K562 (cell line): Measurements from ENCODE around the gene LRP4. TPM values are rescaled to one million over a fixed set of nuclear protein-coding genes. Genes with fewer than 3 reads are reported as not detected.
A peak's percentile ranks its signal among the peaks of the same experiment; 100 is the strongest.

ENCODE experiments used
- ATAC-seq: fragments of 200-7000 bp; cut with Tn5 transposase; 3 replicates; pipeline ENCODE4 v1.9.1; 2020; ENCODE audit warnings: moderate library complexity
- BruUV-seq: library from RNA; stranded (reverse); fragments of 400-500 nt; replicated peaks from 2 replicates; lab custom pipeline; 2021; lab: Mats Ljungman, UMichigan
- CTCF ChIA-PET: fragments of 300-600 bp; formaldehyde crosslinking; extraction: SDS; loops from one replicate; lab custom pipeline; 2021; ENCODE audit warnings: low intra/inter-chr PET ratio; lab: Yijun Ruan, JAX
- POLR2A ChIA-PET: fragments of 300-600, 350-650 bp; sonication (Branson Sonifier 250); formaldehyde crosslinking; extraction: SDS; loops from one replicate; lab custom pipeline; 2021; ENCODE audit warnings: antibody characterized with exemption, inconsistent platforms; lab: Yijun Ruan, JAX
- DNase-seq, 4 experiments: peaks; one replicate each; pipeline versions ENCODE4 v3.0.0 to v3.0.0-alpha.2; 2011 to 2018; ENCODE audit warnings: low spot score in 3 of 4, mixed read lengths in 3 of 4; ENCODE audit errors: extremely low read depth in 1 of 4
- FAIRE-seq: peaks from 2 replicates; lab custom pipeline; 2011; peaks lifted over from hg19 to GRCh38; lab: Jason Lieb, UNC
- H2AFZ ChIP-seq: 2 replicates; pipeline ENCODE4 v1.6.0; 2011; ENCODE audit warnings: low read depth, low read length, control low read depth, inconsistent platforms
- H3K27ac ChIP-seq: fragments of 200-600 bp; 3 replicates; pipeline ENCODE4 v1.8.0; 2011; ENCODE audit warnings: low read depth, mild to moderate bottlenecking, control low read depth, inconsistent platforms, low read length, moderate library complexity, mixed read lengths; ENCODE audit errors: extremely low read depth
- H3K27me3 ChIP-seq, 2 experiments: fragments of 300-600 bp in 1 of 2; 2 replicates in 1 of 2; 3 replicates in 1 of 2; pipeline versions ENCODE4 v1.6.0 to v1.8.0; 2011; ENCODE audit warnings: inconsistent platforms in 2 of 2, low read length in 2 of 2, mild to moderate bottlenecking in 1 of 2, mixed read lengths in 1 of 2, moderate library complexity in 1 of 2; ENCODE audit not compliant: control insufficient read depth in 2 of 2, insufficient read depth in 2 of 2
- H3K36me3 ChIP-seq: fragments of 300-600 bp; 3 replicates; pipeline ENCODE4 v1.8.0; 2011; ENCODE audit warnings: mild to moderate bottlenecking, low read length, inconsistent platforms; ENCODE audit not compliant: control insufficient read depth, insufficient read depth
- H3K4me1 ChIP-seq, 2 experiments: fragments of 200-600 bp in 1 of 2; replicated peaks in 1 of 2; 2 replicates in 1 of 2; 3 replicates in 1 of 2; pipeline versions ENCODE4 v1.5.1 to v1.8.0; 2011; ENCODE audit warnings: inconsistent platforms in 2 of 2, low read length in 2 of 2, mild to moderate bottlenecking in 1 of 2, mixed read lengths in 1 of 2, moderate library complexity in 1 of 2; ENCODE audit not compliant: control insufficient read depth in 2 of 2, insufficient read depth in 2 of 2
- H3K4me2 ChIP-seq: 2 replicates; pipeline ENCODE4 v1.6.1; 2011; ENCODE audit warnings: low read length, control low read depth, inconsistent platforms, mixed read lengths; ENCODE audit not compliant: insufficient read depth
- H3K4me3 ChIP-seq: fragments of 200-600 bp; sonication (generic), shearing (Covaris generic); 2 replicates; pipeline ENCODE4 v1.5.1; 2016; ENCODE audit warnings: control low read depth, inconsistent platforms
- H3K79me2 ChIP-seq: fragments of 200-600 bp; 3 replicates; pipeline ENCODE4 v1.8.0; 2011; ENCODE audit warnings: low read length, inconsistent platforms; ENCODE audit not compliant: control insufficient read depth, insufficient read depth
- H3K9ac ChIP-seq, 2 experiments: 2 replicates each; pipeline versions ENCODE4 v1.6.0 to v1.6.1; 2011; ENCODE audit warnings: low read depth in 2 of 2, low read length in 2 of 2, control low read depth in 1 of 2, inconsistent platforms in 1 of 2, mild to moderate bottlenecking in 1 of 2, mixed read lengths in 1 of 2; ENCODE audit not compliant: insufficient read depth in 1 of 2
- H3K9me1 ChIP-seq: one replicate; pipeline ENCODE4 v1.6.0; 2011; ENCODE audit warnings: inconsistent platforms, mild to moderate bottlenecking, low read length, moderate library complexity; ENCODE audit not compliant: control insufficient read depth, insufficient read depth
- H3K9me3 ChIP-seq: replicated peaks from 2 replicates; pipeline ENCODE4 v1.5.1; 2011; ENCODE audit warnings: low read depth, low read length, inconsistent platforms; ENCODE audit not compliant: control insufficient read depth, insufficient read depth
- H4K20me1 ChIP-seq: replicated peaks from 2 replicates; pipeline ENCODE4 v1.6.1; 2011; ENCODE audit warnings: low read length, inconsistent platforms, mixed read lengths; ENCODE audit not compliant: control insufficient read depth, insufficient read depth
- ADNP ChIP-seq: fragments of 200-800 bp; sonication (Bioruptor generic); IDR thresholded peaks from 2 replicates; pipeline ENCODE4 v1.6.1; 2016; ENCODE audit warnings: missing genetic modification characterization, missing compliant biosample characterization
- ATF2 ChIP-seq: sonication (generic); formaldehyde crosslinking; IDR thresholded peaks from 2 replicates; pipeline ENCODE4 v1.8.1; 2022; ENCODE audit warnings: missing genetic modification reagents
- BCOR ChIP-seq: fragments of 450-650 bp; IDR thresholded peaks from 2 replicates; pipeline ENCODE4 v1.6.1; 2016
- CHD4 ChIP-seq: fragments of 200-600 bp; sonication (generic); IDR thresholded peaks from 3 replicates; pipeline ENCODE4 v1.6.1; 2012; ENCODE audit warnings: low read depth, mild to moderate bottlenecking, mixed read lengths, low read length, inconsistent platforms; ENCODE audit not compliant: insufficient read depth, insufficient replicate concordance, poor library complexity, severe bottlenecking
- HNRNPUL1 ChIP-seq: fragments of 200-400 bp; formaldehyde crosslinking; IDR thresholded peaks from 2 replicates; pipeline ENCODE4 v1.6.1; 2017; ENCODE audit warnings: low read length
- RBM25 ChIP-seq: fragments of 200-400 bp; formaldehyde crosslinking; IDR thresholded peaks from 2 replicates; pipeline ENCODE4 v1.6.1; 2018; ENCODE audit warnings: low read length, low read depth, moderate library complexity; ENCODE audit not compliant: severe bottlenecking
- SMARCC2 ChIP-seq: fragments of 450-650 bp; IDR thresholded peaks from 2 replicates; pipeline ENCODE4 v1.6.1; 2017; ENCODE audit warnings: antibody characterized with exemption, moderate library complexity, mild to moderate bottlenecking, low read depth
- ZNF121 ChIP-seq: sonication (generic); formaldehyde crosslinking; conservative IDR thresholded peaks from 2 replicates; pipeline ENCODE4 v1.8.0; 2022; ENCODE audit warnings: missing genetic modification reagents
- WGBS: fragments of 100-300 bp; shearing (Covaris generic); methylation state at CpG from one replicate; pipeline ENCODE4 v1.1.6; 2016; ENCODE audit warnings: low coverage, mixed read lengths; ENCODE audit not compliant: insufficient coverage; ENCODE audit errors: missing lambda C conversion rate; 5-methylcytosine and 5-hydroxymethylcytosine counted together
- in situ Hi-C: fragments of 300-500 bp; cut with MboI; formaldehyde crosslinking; loops from 4 replicates; pipeline ENCODE4 v1.15.0; 2018; ENCODE audit warnings: inconsistent platforms, mixed read lengths
- intact Hi-C: fragments of 100-400 bp; cut with micrococcal nuclease; formaldehyde crosslinking; loops from 2 replicates; pipeline ENCODE4 v1.14.2; 2022
- polyA plus RNA-seq, 8 experiments: library from polyadenylated mRNA; depleted of rRNA in 4 of 8; stranded (reverse) in 5 of 8; unstranded in 3 of 8; fragments of >200 nt; fragmentation: Nextera tagmentation in 2 of 8; fragmentation: Illumina TruSeq in 1 of 8; extraction: Ambion mirVana in 2 of 8; extraction: Trizol in 1 of 8; gene quantifications; 2 replicates each; pipeline versions ENCODE4 v1.2.1 to v1.2.3, GENCODE V29; 2011 to 2014; ENCODE audit warnings: inconsistent platforms in 1 of 8, missing spikeins in 1 of 8
- total RNA-seq, 7 experiments: library from RNA; depleted of rRNA in 6 of 7; stranded (reverse); fragments of >200 nt in 6 of 7; fragmentation: Illumina TruSeq in 2 of 7; extraction: Trizol in 2 of 7; gene quantifications; 2 replicates each; pipeline versions ENCODE4 v1.2.1 to v1.2.3, GENCODE V29; 2011 to 2021; ENCODE audit warnings: low replicate concordance in 1 of 7

The LRP4 gene
- total and polyA plus RNA-seq, 9 of the 15 experiments (the other 6 are each of a cell fraction or from before 2014, with no cell fraction given): 0.04 to 0.54 (median 0.10) TPM

GRCh38 chr11:46907606-46908005, 10.7 kb downstream of the LRP4 start:
- Histone ChIP-seq H3K9ac (no peak overlapping the region), H3K4me1 (peaks cover 3% of the 10 kb centered on the region in 2 experiments; a peak in 2 of 5 replicates), H4K20me1 (no peaks in the 10 kb centered on the region), H3K4me3 (no peak overlapping the region), H3K36me3 (no peaks in the 10 kb centered on the region), H3K4me2 (no peak overlapping the region), H3K9me3 (no peaks in the 10 kb centered on the region)
- WGBS: 35% methylated on average over 3 of the region's 4 CpGs
- no TSS peak for BruUV-seq
- CTCF ChIA-PET: no interaction called here
- TF ChIP-seq RBM25 (peak; percentile 94), CHD4 (peak; percentile 82), SMARCC2 (no peak), ZNF121 (CRISPR knock-in tag) (peak; percentile 54; the same call in 1 of the 2 replicates), ATF2 (no peak), HNRNPUL1 (no peak), ADNP (tag) (peak; percentile 66), BCOR (peak; percentile 71)
- TF ChIP-seq, all 486 proteins: peak for 5
- Histone ChIP-seq H3K9me1 (no peaks in the 10 kb centered on the region), H3K27me3 (peaks cover 27 to 33% of the 10 kb centered on the region in 2 experiments), H2AFZ (no peak overlapping the region), H3K79me2 (no peaks in the 10 kb centered on the region), H3K27ac (no peak overlapping the region)
- intact Hi-C loops: no loop called here
- ATAC-seq (no peak), FAIRE-seq (no peak), DNase-seq (no peak)
- in situ Hi-C loops: no loop called here
- POLR2A ChIA-PET: interaction anchor here (0.5 to 1.5 kb wide), 2 partner anchors 9 to 18 kb away, joined by 3 to 7 read pairs; no protein-coding TSS in a partner anchor
